GM10266 (cell line): ENCODE measurements around the gene TESK2.

Experiments
- DNase-seq: peaks from one replicate; pipeline ENCODE4 v3.0.0; 2012; ENCODE audit errors: extremely low spot score
- CTCF ChIP-seq: IDR thresholded peaks from 2 replicates; pipeline ENCODE4 v1.5.1; 2012; ENCODE audit warnings: mild to moderate bottlenecking, low read depth; ENCODE audit not compliant: control insufficient read depth, insufficient read depth; ENCODE audit errors: missing control alignments

The TESK2 gene

GRCh38 chr1:45455162-45455561 lies 35.8 kb downstream of the TESK2 start:
- TF ChIP-seq CTCF = no peak
- no peak for DNase-seq

GRCh38 chr1:45454464-45454863 lies 36.5 kb downstream of the TESK2 start:
- no peak for DNase-seq
- no peak for TF ChIP-seq CTCF

GRCh38 chr1:45452503-45452902 lies 38.5 kb downstream of the TESK2 start:
- DNase-seq = no peak

GRCh38 chr1:45448357-45448756 lies 42.6 kb downstream of the TESK2 start:
- no peak for DNase-seq
- TF ChIP-seq CTCF = no peak

More at GRCh38 chr1:45452503-45452902, 38.5 kb downstream of the TESK2 start:
- TF ChIP-seq CTCF = no peak

- no peak for TF ChIP-seq CTCF
- DNase-seq = no peak
Observed at GRCh38 chr1:45446950-45447672, 43.9 kb downstream of the TESK2 start.

GRCh38 chr1:45446530-45446929 lies 44.4 kb downstream of the TESK2 start:
- DNase-seq = no peak
- TF ChIP-seq CTCF = no peak

- no peak for TF ChIP-seq CTCF
- DNase-seq = no peak
Observed at GRCh38 chr1:45444609-45445131, 46.3 kb downstream of the TESK2 start.
